Calu3 (cell line): ENCODE data around the gene ATP11A. TPM values are rescaled to one million over a fixed set of nuclear protein-coding genes. Genes with fewer than 3 reads are reported as not detected.

ENCODE experiments used
- BruUV-seq: library from RNA; stranded (reverse); fragments of 400-500 nt; replicated peaks from 2 replicates; lab custom pipeline; 2021; lab: Mats Ljungman, UMichigan
- CTCF ChIA-PET: fragments of 300-600 bp; sonication (Branson Sonifier 250); formaldehyde crosslinking; loops from one replicate; lab custom pipeline; 2022; ENCODE audit warnings: antibody characterized with exemption; lab: Charles Lee
- DNase-seq: peaks from one replicate; pipeline ENCODE4 v3.0.0; 2022
- H3K27ac Mint-ChIP-seq: one replicate; pipeline ENCODE4 v1.8.0; 2022; ENCODE audit warnings: mixed read lengths; ENCODE audit not compliant: unreplicated experiment
- H3K27me3 Mint-ChIP-seq: one replicate; pipeline ENCODE4 v1.8.0; 2022; ENCODE audit warnings: mixed read lengths; ENCODE audit not compliant: unreplicated experiment
- H3K36me3 Mint-ChIP-seq: one replicate; pipeline ENCODE4 v1.8.0; 2022; ENCODE audit warnings: mild to moderate bottlenecking, moderate library complexity, mixed read lengths; ENCODE audit not compliant: insufficient read depth, unreplicated experiment
- H3K4me1 Mint-ChIP-seq: one replicate; pipeline ENCODE4 v1.8.0; 2022; ENCODE audit warnings: mild to moderate bottlenecking, low read depth, mixed read lengths; ENCODE audit not compliant: unreplicated experiment
- H3K4me3 Mint-ChIP-seq: one replicate; pipeline ENCODE4 v1.8.0; 2022; ENCODE audit warnings: mild to moderate bottlenecking, low read depth, moderate library complexity, mixed read lengths; ENCODE audit not compliant: unreplicated experiment
- H3K9me3 Mint-ChIP-seq: one replicate; pipeline ENCODE4 v1.8.0; 2022; ENCODE audit warnings: low read depth, mixed read lengths; ENCODE audit not compliant: unreplicated experiment
- CTCF ChIP-seq: fragments of 200-600 bp; IDR thresholded peaks from one replicate; pipeline ENCODE4 v1.8.0; 2022; ENCODE audit warnings: antibody characterized with exemption; ENCODE audit not compliant: unreplicated experiment
- intact Hi-C: fragments of 100-400 bp; cut with micrococcal nuclease; formaldehyde crosslinking; loops from one replicate; pipeline ENCODE4 v1.10.0; 2022; ENCODE audit not compliant: unreplicated experiment
- total RNA-seq: library from RNA; stranded (reverse); gene quantifications from 2 replicates; pipeline ENCODE4 v1.2.3, GENCODE V29; 2022

The ATP11A gene
- total RNA-seq, 1 experiment from 2014 or later, result 115 TPM

DNA sequence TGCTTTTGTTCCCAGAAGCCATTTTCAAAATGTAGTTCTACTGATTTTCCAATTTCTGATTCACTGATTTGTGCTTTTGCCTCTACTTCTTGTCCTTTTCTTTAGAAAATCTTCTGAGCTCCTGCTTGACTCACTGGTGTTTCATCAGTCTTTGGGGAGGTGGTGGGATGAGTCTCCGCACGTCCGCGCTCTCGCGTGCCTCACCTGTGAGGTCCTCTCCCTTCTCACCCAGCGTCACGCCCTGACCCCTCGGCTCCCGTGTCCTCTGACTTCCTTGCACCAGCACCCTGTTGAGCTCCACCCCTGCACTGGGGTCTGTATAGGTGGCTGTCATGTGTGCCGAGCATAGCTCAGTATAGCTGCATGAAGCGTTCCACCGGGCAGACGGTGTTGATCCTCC, 226.5 kb downstream of the ATP11A start:
- no peaks in the 10 kb centered on the region for H3K27me3 Mint-ChIP-seq
- CTCF ChIA-PET, result no interaction called here
- no peak overlapping the region for H3K4me3 Mint-ChIP-seq
- no peaks in the 10 kb centered on the region for H3K4me1 Mint-ChIP-seq
- TF ChIP-seq CTCF, result no peak
- DNase-seq, result no peak
- H3K9me3 Mint-ChIP-seq, result no peaks in the 10 kb centered on the region
- no TSS peak for BruUV-seq
- intact Hi-C loops, result no loop called here
- H3K27ac Mint-ChIP-seq, result no peak overlapping the region
- no peaks in the 10 kb centered on the region for H3K36me3 Mint-ChIP-seq

- TF ChIP-seq CTCF, result no peak
- Mint-ChIP-seq H3K9me3 (no peaks in the 10 kb centered on the region), H3K36me3 (no peaks in the 10 kb centered on the region), H3K4me1 (no peaks in the 10 kb centered on the region), H3K4me3 (no peak overlapping the region), H3K27me3 (no peaks in the 10 kb centered on the region), H3K27ac (no peak overlapping the region)
- CTCF ChIA-PET, result no interaction called here
- no TSS peak for BruUV-seq
- no peak for DNase-seq
- intact Hi-C loops, result no loop called here
Observed at GRCh38 chr13:112917056-112917664, 227.3 kb downstream of the ATP11A start.

DNA sequence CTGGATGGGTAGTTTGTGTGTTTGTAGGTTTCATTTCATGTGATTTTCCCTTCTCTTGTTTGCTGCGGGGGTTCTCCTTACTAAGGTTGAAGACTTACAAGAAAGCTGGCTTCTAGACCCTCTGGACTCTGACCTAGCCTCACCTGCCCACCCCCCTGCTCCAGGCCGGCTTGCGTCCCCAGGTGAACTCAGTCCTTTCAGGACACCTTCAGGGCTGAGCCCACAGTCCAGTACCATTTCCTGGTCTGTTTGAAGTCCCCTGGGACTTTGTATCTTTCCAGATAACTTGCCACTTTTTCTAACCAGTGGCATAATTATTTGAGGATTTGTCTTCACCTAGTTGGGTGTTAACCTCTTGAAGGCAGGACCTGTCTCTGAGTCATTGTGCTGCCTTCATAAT, 227.9 kb downstream of the ATP11A start:
- Mint-ChIP-seq H3K27me3 (no peaks in the 10 kb centered on the region), H3K36me3 (no peaks in the 10 kb centered on the region), H3K9me3 (no peaks in the 10 kb centered on the region), H3K4me3 (no peak overlapping the region), H3K4me1 (no peaks in the 10 kb centered on the region), H3K27ac (no peak overlapping the region)
- no TSS peak for BruUV-seq
- intact Hi-C loops, result no loop called here
- CTCF ChIA-PET, result no interaction called here
- no peak for DNase-seq
- no peak for TF ChIP-seq CTCF

DNA sequence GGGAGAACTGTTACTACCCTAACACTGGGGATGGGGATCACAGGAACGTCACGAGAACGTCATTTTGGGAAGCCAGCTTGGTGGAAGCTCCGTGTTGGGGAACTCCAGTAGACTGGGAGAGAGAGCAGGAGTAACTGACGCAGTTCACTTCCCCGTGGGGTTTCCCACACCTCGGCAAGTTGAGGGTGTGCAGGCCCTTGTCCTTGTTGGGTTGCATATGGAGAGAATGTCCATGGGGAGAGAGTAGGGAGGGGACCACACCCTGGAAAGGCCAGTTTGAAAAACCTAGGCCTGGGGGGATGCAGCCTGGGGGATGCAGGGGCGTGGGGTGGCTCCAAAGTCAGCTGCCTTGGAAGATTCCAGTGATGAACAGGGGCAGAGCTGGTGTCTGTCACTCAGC, 228.4 kb downstream of the ATP11A start:
- Mint-ChIP-seq H3K27ac (no peak overlapping the region), H3K4me3 (no peak overlapping the region), H3K9me3 (no peaks in the 10 kb centered on the region), H3K27me3 (no peaks in the 10 kb centered on the region), H3K36me3 (no peaks in the 10 kb centered on the region), H3K4me1 (no peaks in the 10 kb centered on the region)
- intact Hi-C loops, result no loop called here
- DNase-seq, result no peak
- CTCF ChIA-PET, result no interaction called here
- no TSS peak for BruUV-seq
- no peak for TF ChIP-seq CTCF
